ENCODE measurements around the gene MKNK1.

Gene MKNK1

GRCh38 chr1:46595127-46595526 lies 8.9 kb downstream of the MKNK1 start:
- no peak for DNase-seq (ENCODE audit: low read depth)

DNA sequence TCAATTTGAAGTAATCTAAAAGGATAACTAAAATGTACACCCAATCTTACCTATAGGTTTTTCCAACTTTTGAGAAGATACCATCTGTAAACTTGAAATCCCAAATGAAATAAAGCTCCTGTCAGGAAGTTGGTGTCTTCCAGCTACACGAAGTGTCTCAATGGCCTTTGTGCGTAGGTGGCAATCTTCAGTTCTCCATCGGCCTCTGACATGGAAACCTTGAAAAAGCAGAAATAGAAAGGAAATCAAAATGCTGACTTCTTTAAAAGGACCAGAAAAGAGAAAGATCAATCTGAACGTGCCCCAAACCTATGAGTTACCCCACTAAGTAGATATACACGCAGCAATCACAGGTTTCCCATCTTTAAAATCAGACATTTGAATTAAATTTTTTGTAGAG lies 10.0 kb downstream of the MKNK1 start:
- DNase-seq (ENCODE audit: low read depth) = no peak

DNA sequence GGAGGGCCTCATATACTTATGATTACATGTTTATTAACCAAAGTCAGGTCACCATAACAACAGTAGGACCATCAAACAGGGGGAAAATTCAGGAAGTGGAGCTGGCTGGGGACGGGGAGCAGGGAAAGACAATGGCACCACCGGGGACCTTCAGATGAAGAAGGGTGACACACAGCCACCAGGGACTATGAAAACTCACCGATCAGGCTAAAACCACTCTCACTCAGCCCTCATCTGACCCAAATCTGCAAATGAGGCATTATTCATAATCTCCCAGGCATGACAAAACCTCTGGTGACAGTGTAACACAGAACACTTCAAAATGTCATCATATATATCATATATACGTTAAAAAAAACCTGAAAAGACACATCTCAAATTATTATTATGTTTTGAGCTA lies 11.2 kb downstream of the MKNK1 start:
- DNase-seq (ENCODE audit: low read depth) = no peak

DNA sequence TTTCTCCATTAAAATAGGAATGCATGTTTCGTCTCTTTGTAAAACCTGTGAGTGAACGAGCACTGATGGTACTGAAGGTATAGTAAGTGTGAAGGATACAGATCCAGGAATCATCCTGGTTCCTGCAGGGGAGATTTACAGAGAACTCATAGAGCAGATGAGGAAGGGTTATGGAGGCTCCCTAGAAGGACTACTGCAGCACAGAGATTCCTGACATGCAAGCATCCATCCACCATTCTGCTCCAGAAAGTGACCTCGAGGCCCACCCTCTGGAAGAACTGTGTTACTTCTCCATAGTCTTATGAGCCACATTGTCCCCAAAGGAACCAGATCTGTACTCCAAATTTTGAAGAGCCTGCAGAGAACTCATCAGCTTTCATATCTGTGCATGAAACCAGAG lies 14.5 kb downstream of the MKNK1 start:
- DNase-seq (ENCODE audit: low read depth) = no peak

DNA sequence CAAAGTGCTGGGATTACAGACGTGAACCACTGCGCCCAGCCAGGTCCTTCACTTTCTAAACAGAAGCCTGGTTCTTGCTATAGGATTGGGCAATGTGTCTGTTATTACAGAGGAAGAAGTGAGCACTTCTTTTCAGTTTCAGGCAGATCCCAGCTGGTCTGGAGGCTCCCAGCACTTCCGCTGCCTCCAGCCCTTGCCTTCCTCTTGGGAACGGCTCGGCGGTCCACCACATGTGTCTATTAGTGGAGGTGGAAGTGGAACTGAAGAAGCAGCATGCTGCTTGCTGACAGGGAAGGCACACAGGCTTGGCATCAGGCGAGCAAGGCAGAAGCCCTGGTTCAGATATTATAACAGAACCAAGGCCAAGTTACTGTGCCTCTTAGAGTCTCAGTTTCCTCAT lies 17.0 kb downstream of the MKNK1 start:
- DNase-seq (ENCODE audit: low read depth) = no peak

DNA sequence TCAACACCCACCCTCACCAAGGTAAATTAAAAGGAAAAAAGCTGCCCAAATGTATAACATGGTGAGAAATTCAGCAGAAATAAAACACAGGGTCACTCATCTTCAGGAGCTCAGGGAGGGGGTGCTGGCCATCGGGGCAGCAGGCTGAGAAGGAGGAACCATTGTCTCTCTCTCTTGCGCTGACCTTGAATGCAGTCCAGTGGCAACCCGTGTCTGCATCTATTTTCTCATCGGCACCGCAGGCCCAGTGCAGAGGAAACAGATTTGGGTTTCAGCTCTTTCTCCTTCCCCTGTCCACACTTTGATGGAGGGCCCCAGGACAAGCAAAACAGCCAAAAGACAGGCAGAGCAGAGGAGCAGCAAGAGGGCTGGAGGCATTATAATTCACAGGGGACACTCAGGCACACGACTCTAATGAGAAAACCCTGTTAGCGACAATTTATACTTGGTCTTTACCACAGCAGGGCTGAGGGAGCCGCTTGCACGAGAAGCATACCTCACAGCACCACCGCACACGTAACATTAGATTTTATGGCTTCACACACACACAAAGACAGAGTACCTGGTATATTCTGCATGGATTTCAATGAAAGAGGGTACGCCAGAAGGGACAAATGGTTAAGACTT lies 18.6 kb downstream of the MKNK1 start:
- no peak for DNase-seq (ENCODE audit: low read depth)

GRCh38 chr1:46583494-46583893 lies 20.6 kb downstream of the MKNK1 start:
- DNase-seq (ENCODE audit: low read depth) = no peak

DNA sequence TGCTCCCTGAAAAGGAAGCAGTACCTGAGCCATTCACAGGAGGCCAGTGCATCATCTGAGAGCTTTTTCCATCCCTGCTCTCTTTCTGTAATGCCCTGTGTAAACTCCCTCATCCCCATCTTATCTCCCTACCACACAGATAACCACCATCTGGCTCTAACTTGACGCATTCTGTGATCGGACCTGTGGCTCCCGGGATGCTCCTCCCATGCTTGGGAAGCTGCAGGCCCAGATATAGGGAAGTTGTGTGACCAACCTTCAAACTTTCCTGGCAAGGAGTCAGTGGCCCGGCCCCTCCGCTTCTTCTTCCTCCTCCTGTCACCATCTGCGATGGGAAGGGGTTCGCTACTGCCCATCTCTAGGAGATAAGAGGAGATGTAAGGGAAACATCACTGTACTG lies 21.1 kb downstream of the MKNK1 start:
- DNase-seq (ENCODE audit: low read depth) = no peak

- DNase-seq (ENCODE audit: low read depth) = no peak
These were observed 22.2 kb downstream of the MKNK1 start for GRCh38 chr1:46581681-46582455.

DNA sequence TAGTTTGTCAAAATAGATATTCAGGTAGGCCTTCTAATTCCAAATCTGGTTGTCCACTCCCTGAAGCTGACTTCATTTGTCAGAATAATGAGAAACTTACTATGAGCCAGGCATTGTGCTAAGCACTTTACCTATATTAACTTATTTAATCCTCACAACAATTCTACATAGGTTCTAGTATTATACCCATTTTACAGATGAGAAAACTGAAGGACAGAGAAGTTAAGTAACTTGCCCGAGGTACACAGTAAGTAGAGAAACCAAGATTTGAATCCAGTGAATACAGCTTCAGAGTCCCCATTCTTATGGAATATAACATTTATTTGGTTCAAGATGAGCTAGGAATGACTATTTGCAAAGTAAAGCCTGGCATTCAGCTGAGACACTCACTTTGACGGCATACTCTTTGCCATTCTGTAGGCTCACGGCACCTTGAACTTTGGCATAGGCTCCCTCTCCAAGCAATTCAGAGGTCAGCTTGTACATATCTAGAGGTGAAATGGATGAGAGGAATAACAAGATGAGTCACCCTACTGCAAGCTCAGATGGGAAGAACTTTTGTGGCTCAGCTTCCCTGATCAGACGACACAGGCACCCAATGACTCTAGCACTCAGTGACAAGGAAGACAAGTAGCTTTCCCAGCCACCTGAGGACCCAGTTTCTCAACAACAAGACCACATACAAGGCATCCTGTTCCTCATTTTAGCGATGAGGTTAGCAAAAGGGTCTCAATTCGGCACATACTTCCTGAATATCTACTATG lies 23.7 kb downstream of the MKNK1 start:
- no peak for DNase-seq (ENCODE audit: low read depth)

DNA sequence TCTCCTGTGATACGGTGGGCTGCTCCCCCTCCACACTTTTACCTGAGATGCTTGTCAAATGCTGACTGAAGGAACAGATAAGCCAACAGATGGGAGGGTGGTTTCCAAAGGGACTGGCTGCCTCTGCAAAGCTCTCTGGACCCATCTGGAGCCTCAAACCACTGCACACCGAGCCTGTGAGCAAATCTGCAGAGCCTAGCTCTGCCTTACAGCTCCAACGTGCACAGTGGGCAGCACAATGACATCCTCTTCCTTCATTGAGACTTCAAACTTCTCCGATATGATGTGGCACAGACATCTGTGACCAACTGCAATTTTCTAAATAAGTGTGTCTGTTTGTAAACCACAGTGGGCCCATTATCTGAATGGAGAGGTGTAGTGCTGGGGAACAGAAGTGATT lies 26.4 kb downstream of the MKNK1 start:
- DNase-seq (ENCODE audit: low read depth) = no peak

DNA sequence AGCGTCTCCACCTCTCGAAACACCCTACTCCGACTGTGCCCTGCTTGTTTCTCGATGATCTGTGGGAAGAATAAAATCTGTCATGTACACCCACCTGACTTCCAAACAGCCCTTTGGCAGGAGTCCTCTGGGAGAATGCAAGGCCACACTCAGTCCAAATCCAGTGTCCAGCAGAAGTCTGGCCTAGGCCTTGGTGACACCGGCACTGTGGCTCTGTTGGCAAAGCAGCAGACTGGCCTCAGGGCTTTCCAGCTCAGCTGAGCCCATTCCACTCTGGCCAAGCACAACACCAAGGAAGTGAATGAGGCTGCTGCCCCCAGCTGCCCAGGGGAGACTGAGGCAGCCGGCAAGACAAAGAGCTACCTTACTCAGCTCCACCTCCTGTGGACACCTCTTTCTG lies 27.5 kb downstream of the MKNK1 start:
- no peak for DNase-seq (ENCODE audit: low read depth)

GRCh38 chr1:46575778-46576177 lies 28.3 kb downstream of the MKNK1 start:
- DNase-seq (ENCODE audit: low read depth) = no peak

DNA sequence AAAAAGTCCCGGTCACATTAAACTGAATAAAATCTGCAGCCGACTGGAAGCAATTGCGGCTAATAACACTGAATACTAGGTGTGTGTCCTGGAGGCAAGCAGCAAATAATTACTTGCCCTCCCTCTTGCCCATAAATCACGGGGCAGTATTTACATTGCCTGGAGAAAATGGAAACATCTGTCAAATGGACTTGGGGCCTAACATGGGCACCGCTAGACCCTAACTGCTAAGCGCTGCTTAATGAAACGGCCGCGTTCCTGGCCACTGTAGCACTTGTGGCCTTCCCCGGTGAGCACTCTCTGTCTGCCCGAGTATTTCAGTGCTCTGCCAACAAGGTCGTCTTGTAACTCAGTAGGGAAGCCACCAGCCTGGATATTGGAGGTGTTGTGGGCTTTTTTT lies 28.8 kb downstream of the MKNK1 start:
- no peak for DNase-seq (ENCODE audit: low read depth)

GRCh38 chr1:46571691-46572225 lies 32.3 kb downstream of the MKNK1 start:
- DNase-seq (ENCODE audit: low read depth) = no peak

DNA sequence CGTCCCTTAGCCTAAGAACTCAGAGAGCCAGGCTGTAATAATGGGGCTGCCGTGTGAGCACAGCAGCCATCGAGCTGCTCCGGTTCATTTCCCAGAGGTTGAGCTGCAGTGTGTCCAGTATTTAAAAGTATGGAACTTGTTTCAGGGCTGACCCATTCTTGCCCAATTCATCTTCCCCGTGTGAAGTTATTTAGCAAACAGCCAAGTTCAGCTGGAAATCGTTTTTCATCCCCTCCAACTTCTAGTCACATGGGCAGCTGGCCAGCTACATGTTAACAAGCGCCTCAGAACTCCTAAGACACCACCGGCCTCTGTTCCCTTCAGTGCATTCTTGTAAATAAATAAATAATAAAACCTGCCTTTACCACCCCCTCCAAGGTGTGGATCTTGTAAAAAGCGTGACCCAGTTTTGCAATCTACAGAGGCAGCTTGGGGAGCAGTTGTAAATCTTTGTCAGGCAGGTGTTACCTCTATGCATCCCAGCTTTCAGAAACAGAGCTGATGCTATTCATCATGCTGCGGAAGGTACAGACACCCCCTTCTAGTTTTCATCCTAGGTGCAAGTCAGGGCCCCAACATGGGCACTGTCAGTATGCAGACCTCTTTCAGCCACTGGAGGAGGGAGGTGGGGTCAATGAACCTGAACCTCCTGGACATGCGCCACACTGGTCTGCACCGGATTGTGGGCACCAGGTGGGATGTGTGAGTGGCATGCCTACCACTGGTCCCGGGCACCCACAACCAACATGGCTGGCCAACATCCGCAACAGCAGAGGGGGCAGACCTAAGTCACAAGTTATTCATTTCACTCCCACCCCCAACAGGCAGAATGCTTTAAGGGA lies 34.0 kb downstream of the MKNK1 start:
- DNase-seq (ENCODE audit: low read depth) = no peak

DNA sequence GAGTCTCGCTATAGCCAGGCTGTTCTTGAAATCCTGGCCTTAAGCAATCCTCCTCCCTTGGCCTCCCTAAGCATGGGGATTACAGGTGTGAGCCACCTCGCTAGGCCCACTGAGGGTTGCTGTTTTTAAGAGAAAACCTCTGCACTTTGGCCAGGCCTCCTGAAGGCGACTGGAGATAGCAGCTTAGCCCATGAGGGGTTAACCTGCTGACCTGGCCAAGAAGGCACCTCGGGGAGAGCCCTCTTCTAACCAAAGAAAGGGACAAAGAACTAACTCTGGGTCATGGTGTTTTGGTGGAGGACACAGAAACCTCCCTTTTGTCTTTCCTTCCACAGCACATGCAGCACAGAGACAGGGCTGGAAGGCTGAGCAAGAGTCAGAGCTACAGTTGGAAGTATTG lies 35.0 kb downstream of the MKNK1 start:
- no peak for DNase-seq (ENCODE audit: low read depth)

DNA sequence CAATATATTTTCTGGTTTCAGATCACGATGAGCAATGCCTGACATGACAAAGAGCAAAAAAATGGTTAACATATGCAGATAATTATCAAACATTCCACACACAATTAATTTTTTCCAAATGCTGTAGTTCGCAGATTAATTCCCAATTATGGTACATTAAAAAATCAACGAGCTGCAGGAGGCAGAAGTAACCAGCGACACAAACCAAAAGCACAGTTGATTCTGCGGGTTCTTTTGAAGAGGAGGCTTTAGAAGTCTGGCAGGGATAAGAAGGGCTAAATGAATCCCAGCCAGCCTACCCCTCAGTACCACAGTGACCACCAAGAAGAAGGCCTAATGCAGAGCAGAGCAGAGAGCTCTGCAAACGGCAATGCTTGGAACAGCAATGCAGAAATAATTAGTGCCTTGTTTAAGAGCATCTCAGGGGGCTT lies 35.6 kb downstream of the MKNK1 start:
- DNase-seq (ENCODE audit: low read depth) = no peak

- no peak for DNase-seq (ENCODE audit: low read depth)
These were observed 40.7 kb downstream of the MKNK1 start for GRCh38 chr1:46563341-46563740.

- DNase-seq (ENCODE audit: low read depth) = no peak
These were observed 41.6 kb downstream of the MKNK1 start for GRCh38 chr1:46562498-46562897.

DNA sequence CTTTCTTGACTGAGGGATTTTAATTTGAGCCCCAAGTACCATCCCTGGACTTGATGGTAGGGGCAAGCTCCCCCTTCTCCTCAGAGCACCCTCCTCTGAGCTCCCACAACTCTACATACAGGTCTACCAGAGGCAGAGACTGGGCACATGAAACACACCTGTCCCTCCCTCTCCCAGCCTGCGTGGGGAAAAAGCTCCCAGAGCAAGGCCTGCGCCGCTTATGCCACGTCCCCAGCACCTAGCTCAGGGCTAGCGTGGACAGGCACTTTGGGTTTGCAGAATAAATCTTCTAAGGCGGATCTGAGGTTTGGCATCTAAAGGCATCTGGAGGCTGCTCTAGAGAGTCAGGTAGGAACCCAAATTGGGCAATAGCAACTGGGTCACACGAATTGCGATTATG lies 45.1 kb downstream of the MKNK1 start:
- DNase-seq (ENCODE audit: low read depth) = no peak
